Lower leg skin (tissue), 4 donors: ENCODE measurements around the gene HNF4A. TPM values are rescaled to one million over a fixed set of nuclear protein-coding genes. Genes with fewer than 3 reads are reported as not detected.

ENCODE experiments used
- DNase-seq, 2 donors: peaks; one replicate each; pipeline ENCODE4 v3.0.0-alpha.2; 2019; ENCODE audit warnings: low spot score in 2 of 2
- H3K4me3 ChIP-seq: fragments of 200-600 bp; sonication (generic); 2 replicates; pipeline ENCODE4 v1.5.1; 2017; ENCODE audit warnings: mild to moderate bottlenecking, low read depth; ENCODE audit not compliant: poor library complexity, severe bottlenecking
- POLR2A ChIP-seq, 2 donors: fragments of 450-650 bp; IDR thresholded peaks; one replicate each; pipeline ENCODE4 v1.6.1; 2016 to 2017; ENCODE audit warnings: antibody characterized with exemption in 2 of 2, mild to moderate bottlenecking in 1 of 2, moderate library complexity in 1 of 2
- WGBS, 2 donors: methylation state at CpG; one replicate each; pipeline ENCODE4 v1.1.5; 2018; 5-methylcytosine and 5-hydroxymethylcytosine counted together
- intact Hi-C: fragments of 100-400 bp; cut with DNase I; formaldehyde crosslinking; loops from one replicate; pipeline ENCODE4 v1.15.0; 2023; ENCODE audit warnings: low total_unique reads
- total RNA-seq, 4 donors: library from RNA; depleted of rRNA; stranded (reverse); fragments of >200 nt; gene quantifications; one replicate each; pipeline ENCODE4 v1.1.0, GENCODE V29; 2016
- TF ChIP-seq, protein P1 (sequence below), 3 donors: fragments of 450-650 bp; IDR thresholded peaks; one replicate each; pipeline ENCODE4 v1.5.1; 2016; ENCODE audit warnings: antibody characterized with exemption in 3 of 3, mild to moderate bottlenecking in 3 of 3, moderate library complexity in 2 of 3

Gene HNF4A
- total RNA-seq = not detected

GRCh38 chr20:44355498-44356352, at the start of gene HNF4A:
Gene HNF4A (plus strand): TSS chr20:44355699. CDS start chr20:44355805, 106 bp downstream.
- H3K4me3 ChIP-seq = no peak within 1 kb of the TSS
- no peak for TF ChIP-seq POLR2A (IDR thresholded peaks at IDR 0.05)
- TF ChIP-seq, protein P1, sequence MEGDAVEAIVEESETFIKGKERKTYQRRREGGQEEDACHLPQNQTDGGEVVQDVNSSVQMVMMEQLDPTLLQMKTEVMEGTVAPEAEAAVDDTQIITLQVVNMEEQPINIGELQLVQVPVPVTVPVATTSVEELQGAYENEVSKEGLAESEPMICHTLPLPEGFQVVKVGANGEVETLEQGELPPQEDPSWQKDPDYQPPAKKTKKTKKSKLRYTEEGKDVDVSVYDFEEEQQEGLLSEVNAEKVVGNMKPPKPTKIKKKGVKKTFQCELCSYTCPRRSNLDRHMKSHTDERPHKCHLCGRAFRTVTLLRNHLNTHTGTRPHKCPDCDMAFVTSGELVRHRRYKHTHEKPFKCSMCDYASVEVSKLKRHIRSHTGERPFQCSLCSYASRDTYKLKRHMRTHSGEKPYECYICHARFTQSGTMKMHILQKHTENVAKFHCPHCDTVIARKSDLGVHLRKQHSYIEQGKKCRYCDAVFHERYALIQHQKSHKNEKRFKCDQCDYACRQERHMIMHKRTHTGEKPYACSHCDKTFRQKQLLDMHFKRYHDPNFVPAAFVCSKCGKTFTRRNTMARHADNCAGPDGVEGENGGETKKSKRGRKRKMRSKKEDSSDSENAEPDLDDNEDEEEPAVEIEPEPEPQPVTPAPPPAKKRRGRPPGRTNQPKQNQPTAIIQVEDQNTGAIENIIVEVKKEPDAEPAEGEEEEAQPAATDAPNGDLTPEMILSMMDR (IDR thresholded peaks at IDR 0.05) = no peak
- intact Hi-C loops = no loop called here
- DNase-seq = no peak
- 87 to 90% methylated on average over 37 to 39 of the region's 40 CpGs for WGBS, 2 donors

DNA sequence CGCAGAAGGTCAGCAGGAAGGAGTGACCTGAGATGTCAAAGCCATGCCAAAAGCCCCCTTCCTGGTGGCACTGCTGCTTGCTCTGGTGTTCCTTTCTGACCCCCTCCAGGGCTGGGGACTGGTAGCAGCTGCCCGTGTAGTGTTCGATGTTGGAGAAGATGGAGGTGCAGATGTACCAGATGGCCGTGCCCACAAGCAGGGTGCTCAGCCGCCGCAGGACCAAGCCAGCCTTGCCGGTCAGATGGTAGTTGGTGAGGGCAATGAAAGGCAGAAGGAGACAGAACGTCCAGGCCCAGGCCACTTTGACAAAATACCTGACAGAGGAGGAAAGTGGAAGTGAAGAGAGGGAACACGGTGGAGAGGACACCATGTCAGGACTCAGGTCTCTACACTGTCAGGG, 48.6 kb upstream of the HNF4A start:
- 87 to 95% methylated on average over 9 of the region's 9 CpGs for WGBS, 2 donors
- no peak overlapping the region for H3K4me3 ChIP-seq
- no peak for DNase-seq
- TF ChIP-seq POLR2A (IDR thresholded peaks at IDR 0.05) = no peak
- TF ChIP-seq, protein P1 (IDR thresholded peaks at IDR 0.05) = no peak
- intact Hi-C loops = no loop called here

DNA sequence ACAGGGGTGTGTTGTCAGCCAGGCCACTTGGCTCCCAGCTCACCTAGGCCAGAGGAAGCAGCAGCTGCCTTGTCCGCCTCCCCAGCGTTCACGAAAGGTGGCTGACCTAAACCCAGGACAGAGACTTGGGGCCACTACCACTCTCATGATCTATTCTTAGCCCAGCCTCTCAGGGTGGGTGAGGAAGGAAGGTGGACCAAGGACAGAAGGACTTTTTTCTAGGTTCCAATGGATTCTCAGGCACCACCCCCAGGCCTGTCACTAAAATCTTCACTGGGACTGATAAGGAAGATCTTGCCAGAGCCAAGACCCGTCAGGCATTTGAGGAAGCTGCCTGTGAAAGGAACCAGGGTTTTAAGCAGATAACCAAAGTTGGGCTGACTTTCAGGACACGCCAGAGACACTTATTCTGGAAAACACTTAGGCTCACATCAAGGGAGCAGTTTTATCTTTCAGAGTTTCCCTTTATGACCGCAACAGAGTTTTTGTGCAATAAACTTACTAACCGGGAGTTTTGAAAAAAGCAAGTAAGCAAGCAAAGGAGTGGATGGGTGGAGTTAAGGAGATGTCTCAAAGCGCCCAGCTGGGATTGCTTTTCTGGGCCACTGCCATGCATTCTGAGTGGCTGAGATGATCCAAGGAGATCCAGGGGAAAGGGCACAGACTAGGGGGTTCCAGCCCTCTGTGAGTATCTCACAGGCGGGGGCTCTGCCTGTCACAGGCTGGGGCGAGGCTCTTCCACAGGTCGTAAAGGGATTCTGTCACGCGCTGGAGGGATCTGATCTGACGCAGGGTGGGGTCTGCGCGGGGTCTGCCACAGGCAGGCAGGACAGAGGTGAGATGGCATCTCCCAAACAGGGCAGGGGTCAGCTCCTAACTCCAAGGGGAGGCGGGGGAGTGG, 45.5 kb upstream of the HNF4A start:
- DNase-seq = peak; percentile 25 to 82
- WGBS, 2 donors = 10 to 13% methylated on average over 16 to 17 of the region's 17 CpGs
- H3K4me3 ChIP-seq = peak overlapping the region; percentile 87
- TF ChIP-seq, protein P1 (IDR thresholded peaks at IDR 0.05) = no peak
- no peak for TF ChIP-seq POLR2A (IDR thresholded peaks at IDR 0.05)
- intact Hi-C loops = no loop called here

GRCh38 chr20:44310664-44311639, 44.5 kb upstream of the HNF4A start, which contains the start of gene FITM2:
Gene FITM2 (minus strand): TSS chr20:44311202. CDS start chr20:44311148, 54 bp downstream.
- H3K4me3 ChIP-seq = peak within 1 kb of the TSS; percentile 87
- peak; percentile 97 to 100 for DNase-seq
- intact Hi-C loops = no loop called here
- WGBS, 2 donors = 1% methylated on average over 68 to 69 of the region's 70 CpGs
- no peak for TF ChIP-seq POLR2A (IDR thresholded peaks at IDR 0.05)
- TF ChIP-seq, protein P1 (IDR thresholded peaks at IDR 0.05) = peak in 1 of 3 donors; percentile 96

DNA sequence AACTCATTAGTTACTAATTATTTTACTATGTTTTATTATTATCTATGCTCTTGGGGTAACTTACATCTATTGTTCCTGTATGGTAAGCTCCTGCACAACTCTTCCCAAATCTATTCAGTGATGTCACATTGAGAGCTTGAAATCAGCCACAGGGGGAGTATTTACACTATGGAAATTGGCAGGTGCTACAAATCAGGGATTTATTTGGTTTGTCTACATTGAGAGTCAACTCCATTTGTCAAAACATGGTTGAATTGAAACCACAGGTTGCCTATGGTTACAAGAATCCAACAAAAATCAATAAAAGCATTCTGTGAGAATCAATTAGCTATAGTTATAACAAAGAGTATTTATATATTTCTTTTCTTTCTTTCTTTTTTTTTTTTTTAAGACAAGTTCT, 40.6 kb upstream of the HNF4A start:
- DNase-seq = no peak
- H3K4me3 ChIP-seq = no peak overlapping the region
- TF ChIP-seq POLR2A (IDR thresholded peaks at IDR 0.05) = no peak
- TF ChIP-seq, protein P1 (IDR thresholded peaks at IDR 0.05) = no peak
- intact Hi-C loops = no loop called here
